Mesothelial cell of epicardium (in vitro differentiated cells): ENCODE measurements around the gene WSCD1. TPM values are rescaled to one million over a fixed set of nuclear protein-coding genes. Genes with fewer than 3 reads are reported as not detected.

Experiments used
- DNase-seq, 2 experiments: peaks; one replicate each; pipeline ENCODE4 v3.0.0; 2021; ENCODE audit warnings: low spot score in 2 of 2; ENCODE audit not compliant: unreplicated experiment in 2 of 2
- H3K27ac Mint-ChIP-seq: 2 replicates; pipeline ENCODE4 v1.8.0; 2021; ENCODE audit warnings: mixed read lengths
- H3K27me3 Mint-ChIP-seq: 2 replicates; pipeline ENCODE4 v1.8.0; 2021; ENCODE audit warnings: low read depth, mixed read lengths
- H3K36me3 Mint-ChIP-seq: 2 replicates; pipeline ENCODE4 v1.8.0; 2021; ENCODE audit warnings: mixed read lengths
- H3K4me1 Mint-ChIP-seq: 2 replicates; pipeline ENCODE4 v1.8.0; 2021; ENCODE audit warnings: mixed read lengths
- H3K4me3 Mint-ChIP-seq: 2 replicates; pipeline ENCODE4 v1.8.0; 2021; ENCODE audit warnings: mild to moderate bottlenecking, moderate library complexity, mixed read lengths
- H3K9me3 Mint-ChIP-seq: 2 replicates; pipeline ENCODE4 v1.8.0; 2021; ENCODE audit warnings: mixed read lengths
- CTCF ChIP-seq: fragments of 200-600 bp; sonication (generic); IDR thresholded peaks from one replicate; pipeline ENCODE4 v1.5.0; 2021; ENCODE audit warnings: antibody characterized with exemption; ENCODE audit not compliant: unreplicated experiment
- total RNA-seq: library from RNA; stranded (reverse); gene quantifications from 3 replicates; pipeline ENCODE4 v1.2.1, GENCODE V29; 2021

Gene WSCD1
- 1.4 to 1.6 TPM (median 1.5 TPM) in 3 replicates for total RNA-seq

- Mint-ChIP-seq H3K4me3 (peak within 1 kb of the TSS; percentile 80), H3K27ac (no peak within 1 kb of the TSS), H3K9me3 (no peaks in the 10 kb centered on the region), H3K4me1 (peaks cover 12% of the 10 kb centered on the region), H3K36me3 (no peaks in the 10 kb centered on the region), H3K27me3 (peaks cover 90% of the 10 kb centered on the region)
- no peak for DNase-seq
- TF ChIP-seq CTCF, result no peak
Observed at GRCh38 chr17:6069539-6070429, at the start of gene WSCD1. Gene WSCD1, plus strand, starts transcription at chr17:6070379. Its CDS starts 10,280 bp downstream, at chr17:6080659.

- no peak for DNase-seq
- no peak overlapping the region for H3K27ac Mint-ChIP-seq
- no peaks in the 10 kb centered on the region for H3K9me3 Mint-ChIP-seq
- H3K36me3 Mint-ChIP-seq, result no peaks in the 10 kb centered on the region
- H3K4me1 Mint-ChIP-seq, result no peaks in the 10 kb centered on the region
- no peak for TF ChIP-seq CTCF
- no peak overlapping the region for H3K4me3 Mint-ChIP-seq
- H3K27me3 Mint-ChIP-seq, result peaks cover 54% of the 10 kb centered on the region
Observed at GRCh38 chr17:6021011-6021400, 49.2 kb upstream of the WSCD1 start.

- no peaks in the 10 kb centered on the region for H3K36me3 Mint-ChIP-seq
- no peaks in the 10 kb centered on the region for H3K9me3 Mint-ChIP-seq
- H3K4me3 Mint-ChIP-seq, result no peak overlapping the region
- peaks cover 58% of the 10 kb centered on the region for H3K27me3 Mint-ChIP-seq
- no peak for DNase-seq
- no peaks in the 10 kb centered on the region for H3K4me1 Mint-ChIP-seq
- no peak for TF ChIP-seq CTCF
- H3K27ac Mint-ChIP-seq, result no peak overlapping the region
Observed at GRCh38 chr17:6021627-6022026, 48.6 kb upstream of the WSCD1 start.

GRCh38 chr17:6023036-6023831 is 46.9 kb upstream of the WSCD1 start:
- H3K4me3 Mint-ChIP-seq, result no peak overlapping the region
- H3K36me3 Mint-ChIP-seq, result no peaks in the 10 kb centered on the region
- no peaks in the 10 kb centered on the region for H3K9me3 Mint-ChIP-seq
- H3K4me1 Mint-ChIP-seq, result no peaks in the 10 kb centered on the region
- peaks cover 56% of the 10 kb centered on the region for H3K27me3 Mint-ChIP-seq
- H3K27ac Mint-ChIP-seq, result no peak overlapping the region
- no peak for TF ChIP-seq CTCF
- DNase-seq, result no peak

- Mint-ChIP-seq H3K4me1 (no peaks in the 10 kb centered on the region), H3K27me3 (peaks cover 64% of the 10 kb centered on the region), H3K36me3 (no peaks in the 10 kb centered on the region), H3K9me3 (no peaks in the 10 kb centered on the region), H3K27ac (no peak overlapping the region), H3K4me3 (no peak overlapping the region)
- TF ChIP-seq CTCF, result no peak
- no peak for DNase-seq
Observed at GRCh38 chr17:6024576-6024975, 45.6 kb upstream of the WSCD1 start.
